ENCODE results near the gene SHISA6.

GRCh38 chr17:11308531-11308930 is 67.5 kb downstream of the SHISA6 start:
- TF ChIP-seq CTCF (conservative IDR thresholded peaks at IDR 0.05; ENCODE audit: low read length) (no peak), EZH2phosphoT487 (IDR thresholded peaks at IDR 0.05; ENCODE audit: borderline replicate concordance, low read depth, low read length) (no peak)
